IMR-90 (cell line): ENCODE data around the gene FANCE.

Source experiments
- NFE2L2 ChIP-seq: fragments of 150-350 bp; IDR thresholded peaks from 2 replicates; pipeline ENCODE4 v1.6.1; 2016; ENCODE audit warnings: low read depth, mild to moderate bottlenecking, low read length
- POLR2A ChIP-seq: IDR thresholded peaks from 2 replicates; pipeline ENCODE4 v1.6.1; 2012; ENCODE audit warnings: mild to moderate bottlenecking, low read depth, low read length
- RAD21 ChIP-seq: IDR thresholded peaks from 2 replicates; pipeline ENCODE4 v1.6.1; 2012; ENCODE audit warnings: low read length, improper control_type of control experiment
- RFX5 ChIP-seq: IDR thresholded peaks from 2 replicates; pipeline ENCODE4 v1.8.0; 2012; ENCODE audit warnings: low read depth, mild to moderate bottlenecking, low read length, moderate library complexity
- TF ChIP-seq, protein P1 (sequence below): conservative IDR thresholded peaks from 2 replicates; pipeline ENCODE4 v1.5.1; 2012; ENCODE audit warnings: mild to moderate bottlenecking, low read depth, low read length, improper control_type of control experiment

DNA sequence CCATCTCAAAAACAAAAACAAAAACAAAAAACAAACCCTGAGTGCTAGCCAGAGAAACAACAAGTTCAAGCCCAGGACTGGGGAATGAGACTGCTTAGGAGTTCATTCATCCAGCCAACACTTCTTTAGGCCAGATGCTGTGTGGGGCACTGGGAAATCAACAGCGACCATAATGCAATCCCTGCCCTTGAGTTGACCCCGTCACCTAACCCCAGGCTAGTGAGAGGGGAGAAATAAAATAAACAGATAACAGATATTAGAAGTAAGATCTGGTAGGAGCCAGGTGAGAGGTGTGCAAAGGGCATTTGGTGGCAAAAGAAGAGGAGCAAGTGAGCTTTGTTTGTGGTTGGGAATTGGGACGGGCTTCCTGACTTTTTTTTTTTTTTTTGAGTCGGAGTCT is 11.2 kb downstream of the FANCE start:
- TF ChIP-seq, protein P1, sequence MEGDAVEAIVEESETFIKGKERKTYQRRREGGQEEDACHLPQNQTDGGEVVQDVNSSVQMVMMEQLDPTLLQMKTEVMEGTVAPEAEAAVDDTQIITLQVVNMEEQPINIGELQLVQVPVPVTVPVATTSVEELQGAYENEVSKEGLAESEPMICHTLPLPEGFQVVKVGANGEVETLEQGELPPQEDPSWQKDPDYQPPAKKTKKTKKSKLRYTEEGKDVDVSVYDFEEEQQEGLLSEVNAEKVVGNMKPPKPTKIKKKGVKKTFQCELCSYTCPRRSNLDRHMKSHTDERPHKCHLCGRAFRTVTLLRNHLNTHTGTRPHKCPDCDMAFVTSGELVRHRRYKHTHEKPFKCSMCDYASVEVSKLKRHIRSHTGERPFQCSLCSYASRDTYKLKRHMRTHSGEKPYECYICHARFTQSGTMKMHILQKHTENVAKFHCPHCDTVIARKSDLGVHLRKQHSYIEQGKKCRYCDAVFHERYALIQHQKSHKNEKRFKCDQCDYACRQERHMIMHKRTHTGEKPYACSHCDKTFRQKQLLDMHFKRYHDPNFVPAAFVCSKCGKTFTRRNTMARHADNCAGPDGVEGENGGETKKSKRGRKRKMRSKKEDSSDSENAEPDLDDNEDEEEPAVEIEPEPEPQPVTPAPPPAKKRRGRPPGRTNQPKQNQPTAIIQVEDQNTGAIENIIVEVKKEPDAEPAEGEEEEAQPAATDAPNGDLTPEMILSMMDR, result no peak
- TF ChIP-seq RAD21 (no peak), NFE2L2 (no peak), POLR2A (no peak), RFX5 (no peak)
